Thymus (tissue), 14 donors: Measurements from ENCODE around the gene JADE1. TPM values are rescaled to one million over a fixed set of nuclear protein-coding genes. Genes with fewer than 3 reads are reported as not detected.
A peak's percentile ranks its signal among the peaks of the same experiment; 100 is the strongest.

Experiments
- DNase-seq, 9 donors: peaks; one replicate each; pipeline ENCODE4 v3.0.0-alpha.2; 2013; ENCODE audit warnings: low spot score in 9 of 9, low read depth in 6 of 9, missing footprints in 1 of 9
- H3K27ac ChIP-seq, 2 donors: one replicate each; pipeline ENCODE4 v1.5.1; 2013; ENCODE audit warnings: control low read depth in 1 of 2, low read depth in 1 of 2, low read length in 1 of 2, mild to moderate bottlenecking in 1 of 2, moderate library complexity in 1 of 2
- H3K27me3 ChIP-seq, 2 donors: one replicate each; pipeline ENCODE4 v1.5.1; 2013; ENCODE audit warnings: low read length in 1 of 2; ENCODE audit not compliant: control insufficient read depth in 2 of 2, insufficient read depth in 1 of 2
- H3K36me3 ChIP-seq, 2 donors: one replicate each; pipeline ENCODE4 v1.5.1; 2013; ENCODE audit warnings: low read length in 1 of 2, mild to moderate bottlenecking in 1 of 2, moderate library complexity in 1 of 2; ENCODE audit not compliant: control insufficient read depth in 2 of 2, insufficient read depth in 2 of 2
- H3K4me1 ChIP-seq, 2 donors: one replicate each; pipeline ENCODE4 v1.5.1; 2013; ENCODE audit warnings: low read length in 2 of 2; ENCODE audit not compliant: control insufficient read depth in 2 of 2, insufficient read depth in 2 of 2
- H3K4me3 ChIP-seq, 2 donors: one replicate each; pipeline ENCODE4 v1.5.1; 2013; ENCODE audit warnings: low read length in 2 of 2, control low read depth in 1 of 2, mild to moderate bottlenecking in 1 of 2
- H3K9me3 ChIP-seq, 2 donors: one replicate each; pipeline ENCODE4 v1.5.1; 2013; ENCODE audit warnings: low read length in 1 of 2, mild to moderate bottlenecking in 1 of 2; ENCODE audit not compliant: control insufficient read depth in 2 of 2, insufficient read depth in 1 of 2
- WGBS: extraction: QIAGEN DNeasy Blood & Tissue Kit; methylation state at CpG from one replicate; pipeline ENCODE4 v1.1.7; 2013; 5-methylcytosine and 5-hydroxymethylcytosine counted together
- long read RNA-seq, 10 donors: transcript quantifications; one replicate each; lab custom pipeline, GENCODE V29; 2026
- polyA plus RNA-seq: library from polyadenylated mRNA; stranded (reverse); fragments of 200-250 nt; gene quantifications from one replicate; pipeline ENCODE4 v1.2.3, GENCODE V29; 2013
- total RNA-seq: library from RNA; stranded (reverse); fragments of 120-200 nt; gene quantifications from one replicate; pipeline ENCODE4 v1.2.4, GENCODE V29; 2013
- donor health status: healthy.

The JADE1 gene
- 16.2 TPM for total RNA-seq
- 18.6 TPM for polyA plus RNA-seq
- long read RNA-seq, donor 1, result 0 reads
- long read RNA-seq, donor 2, result 0 reads
- long read RNA-seq, donor 3, result 0 reads
- long read RNA-seq, donor 4, full-length matches to known transcripts, result 1 of 6 reads
- long read RNA-seq, donor 4, partial matches to known transcripts, result 5 of 6 reads
- long read RNA-seq, donor 4, other reads (novel, unspliced or antisense), result 0 of 6 reads
- long read RNA-seq, donor 5, partial matches to known transcripts, result 5 of 7 reads
- long read RNA-seq, donor 5, other reads (novel, unspliced or antisense), result 0 of 7 reads
- long read RNA-seq, donor 6, partial matches to known transcripts, result 0 of 1 reads
- long read RNA-seq, donor 6, other reads (novel, unspliced or antisense), result 0 of 1 reads
- long read RNA-seq, donor 7, full-length matches to known transcripts, result 6 of 17 reads
- long read RNA-seq, donor 7, partial matches to known transcripts, result 11 of 17 reads
- long read RNA-seq, donor 7, other reads (novel, unspliced or antisense), result 0 of 17 reads
- long read RNA-seq, donor 8, full-length matches to known transcripts, result 1 of 1 reads
- long read RNA-seq, donor 8, partial matches to known transcripts, result 0 of 1 reads
- long read RNA-seq, donor 8, other reads (novel, unspliced or antisense), result 0 of 1 reads
- long read RNA-seq, donor 9, full-length matches to known transcripts, result 3 of 3 reads
- long read RNA-seq, donor 9, partial matches to known transcripts, result 0 of 3 reads
- long read RNA-seq, donor 9, other reads (novel, unspliced or antisense), result 0 of 3 reads
- long read RNA-seq, donor 10, full-length matches to known transcripts, result 2 of 2 reads
- long read RNA-seq, donor 10, partial matches to known transcripts, result 0 of 2 reads
- long read RNA-seq, donor 10, other reads (novel, unspliced or antisense), result 0 of 2 reads

- under 1% methylated on average over 91 of the region's 91 CpGs for WGBS
- H3K36me3 ChIP-seq, result no peaks in the 10 kb centered on the region
- H3K9me3 ChIP-seq, result no peaks in the 10 kb centered on the region
- H3K27ac ChIP-seq, result peak within 1 kb of the TSS; percentile 90 to 98
- peak within 1 kb of the TSS; percentile 84 to 91 for H3K4me3 ChIP-seq
- peaks cover 0 to 11% of the 10 kb centered on the region in 2 donors for H3K4me1 ChIP-seq
- DNase-seq, result peak; percentile 89 to 98 (median 92)
- no peaks in the 10 kb centered on the region for H3K27me3 ChIP-seq
These were observed at the start of gene JADE1 for GRCh38 chr4:128809477-128810330. Gene JADE1 (plus strand): TSS chr4:128809700. CDS start chr4:128831759, 22,059 bp downstream.

GRCh38 chr4:128766781-128767180 is 42.7 kb upstream of the JADE1 start:
- H3K27ac ChIP-seq, result no peak overlapping the region
- H3K4me1 ChIP-seq, result no peaks in the 10 kb centered on the region
- no peak for DNase-seq
- 87% methylated on average over 4 of the region's 4 CpGs for WGBS
- H3K27me3 ChIP-seq, result no peaks in the 10 kb centered on the region
- no peak overlapping the region for H3K4me3 ChIP-seq
- H3K9me3 ChIP-seq, result no peaks in the 10 kb centered on the region
- H3K36me3 ChIP-seq, result no peaks in the 10 kb centered on the region

GRCh38 chr4:128768373-128768996 is 41.0 kb upstream of the JADE1 start:
- no peak overlapping the region for H3K4me3 ChIP-seq
- no peaks in the 10 kb centered on the region for H3K4me1 ChIP-seq
- no peaks in the 10 kb centered on the region for H3K27me3 ChIP-seq
- no peak for DNase-seq
- 90% methylated on average over 7 of the region's 7 CpGs for WGBS
- H3K36me3 ChIP-seq, result no peaks in the 10 kb centered on the region
- H3K9me3 ChIP-seq, result no peaks in the 10 kb centered on the region
- H3K27ac ChIP-seq, result no peak overlapping the region

GRCh38 chr4:128769011-128769410 is 40.5 kb upstream of the JADE1 start:
- H3K4me1 ChIP-seq, result no peaks in the 10 kb centered on the region
- no peak for DNase-seq
- no peaks in the 10 kb centered on the region for H3K27me3 ChIP-seq
- no peak overlapping the region for H3K27ac ChIP-seq
- no peaks in the 10 kb centered on the region for H3K9me3 ChIP-seq
- no peaks in the 10 kb centered on the region for H3K36me3 ChIP-seq
- H3K4me3 ChIP-seq, result no peak overlapping the region

GRCh38 chr4:128770807-128771206 is 38.7 kb upstream of the JADE1 start:
- no peaks in the 10 kb centered on the region for H3K27me3 ChIP-seq
- H3K27ac ChIP-seq, result no peak overlapping the region
- peak in 2 of 9 donors; percentile 10 to 35 for DNase-seq
- H3K4me3 ChIP-seq, result no peak overlapping the region
- no peaks in the 10 kb centered on the region for H3K36me3 ChIP-seq
- H3K9me3 ChIP-seq, result no peaks in the 10 kb centered on the region
- WGBS, result 74% methylated on average over 3 of the region's 3 CpGs
- no peaks in the 10 kb centered on the region for H3K4me1 ChIP-seq

GRCh38 chr4:128775477-128775876 is 34.0 kb upstream of the JADE1 start:
- Histone ChIP-seq H3K27ac (no peak overlapping the region), H3K27me3 (no peaks in the 10 kb centered on the region), H3K36me3 (no peaks in the 10 kb centered on the region), H3K4me3 (no peak overlapping the region), H3K9me3 (no peaks in the 10 kb centered on the region), H3K4me1 (no peaks in the 10 kb centered on the region)
- 94% methylated on average over 2 of the region's 2 CpGs for WGBS
- no peak for DNase-seq

- no peak overlapping the region for H3K27ac ChIP-seq
- no peaks in the 10 kb centered on the region for H3K4me1 ChIP-seq
- no peaks in the 10 kb centered on the region for H3K36me3 ChIP-seq
- 87% methylated on average over 3 of the region's 3 CpGs for WGBS
- H3K4me3 ChIP-seq, result no peak overlapping the region
- no peak for DNase-seq
- no peaks in the 10 kb centered on the region for H3K9me3 ChIP-seq
- H3K27me3 ChIP-seq, result no peaks in the 10 kb centered on the region
These were observed 33.6 kb upstream of the JADE1 start for GRCh38 chr4:128775916-128776315.

GRCh38 chr4:128776794-128777216 is 32.7 kb upstream of the JADE1 start:
- H3K27me3 ChIP-seq, result no peaks in the 10 kb centered on the region
- H3K36me3 ChIP-seq, result no peaks in the 10 kb centered on the region
- DNase-seq, result no peak
- no peaks in the 10 kb centered on the region for H3K4me1 ChIP-seq
- H3K27ac ChIP-seq, result no peak overlapping the region
- peaks cover 0 to 3% of the 10 kb centered on the region in 2 donors for H3K9me3 ChIP-seq
- H3K4me3 ChIP-seq, result no peak overlapping the region
- WGBS, result 92% methylated on average over 3 of the region's 3 CpGs
